GM21528 (cell line): Measurements from ENCODE around the gene CDK14.

Experiments used
- ATAC-seq: cut with Tn5 transposase; IDR thresholded peaks from one replicate; pipeline ENCODE4 v1.9.1; 2021; ENCODE audit warnings: mild to moderate bottlenecking, moderate library complexity; ENCODE audit not compliant: unreplicated experiment, low FRiP score

CDK14 gene

GRCh38 chr7:90977056-90977455, 380.9 kb downstream of the CDK14 start:
- no peak for ATAC-seq

GRCh38 chr7:90980545-90980944, 384.4 kb downstream of the CDK14 start:
- no peak for ATAC-seq

- no peak for ATAC-seq
Observed at GRCh38 chr7:90982228-90982627, 386.1 kb downstream of the CDK14 start.

DNA sequence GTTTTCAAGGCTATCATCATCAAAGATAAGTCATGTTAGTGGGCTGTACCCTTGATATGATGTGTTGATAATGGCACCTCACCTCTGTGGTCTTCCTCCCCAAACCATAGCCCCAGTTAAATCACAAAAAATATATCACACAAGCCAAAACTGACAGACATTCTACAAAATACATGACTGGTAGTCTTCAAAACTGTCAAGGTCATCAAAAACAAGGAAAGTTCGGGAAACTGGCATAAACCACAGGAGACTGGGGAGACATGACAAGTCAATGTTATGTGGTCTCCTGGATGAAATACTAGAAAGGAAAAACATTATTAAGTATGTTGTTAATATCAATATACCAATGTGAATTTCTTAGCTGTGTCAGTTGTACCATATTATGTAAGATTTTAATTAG, 388.6 kb downstream of the CDK14 start:
- ATAC-seq = no peak

- no peak for ATAC-seq
Observed at GRCh38 chr7:90988516-90988915, 392.4 kb downstream of the CDK14 start.

DNA sequence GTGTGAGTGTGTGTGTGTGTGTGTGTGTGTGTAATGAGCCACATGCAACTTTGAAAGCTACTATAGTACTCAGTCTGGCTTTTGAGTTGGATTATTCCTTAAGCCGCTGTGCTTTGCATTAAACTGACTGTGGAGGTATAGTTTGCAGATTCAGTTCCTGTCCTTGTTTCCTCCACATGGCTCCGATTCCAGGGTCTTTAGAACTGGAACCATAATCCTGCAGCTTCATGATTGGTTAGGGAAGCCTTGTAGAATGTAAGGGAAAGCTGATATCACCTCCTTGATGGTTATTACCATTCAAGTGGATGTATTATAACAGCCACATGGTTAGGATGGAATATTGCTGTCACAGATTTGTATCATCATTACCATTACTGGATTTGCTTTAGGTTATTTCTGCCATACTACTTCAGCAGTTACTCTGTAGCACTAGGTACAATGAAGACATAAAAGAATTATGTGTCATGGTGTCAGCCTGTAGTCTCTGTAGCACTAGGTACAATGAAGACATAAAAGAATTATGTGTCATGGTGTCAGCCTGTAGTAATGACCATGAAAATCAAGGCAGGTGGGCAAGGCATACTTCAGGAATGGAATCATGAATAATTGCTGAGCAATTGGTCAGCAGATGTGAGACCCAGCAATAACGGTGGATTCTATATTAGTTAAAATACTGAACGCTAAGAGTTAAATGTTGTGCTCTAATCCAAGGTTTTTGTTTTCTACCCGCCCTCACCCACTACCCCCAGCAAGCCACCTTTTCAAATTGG, 393.1 kb downstream of the CDK14 start:
- no peak for ATAC-seq

- no peak for ATAC-seq
Observed at GRCh38 chr7:90994121-90994520, 398.0 kb downstream of the CDK14 start.

- ATAC-seq = no peak
Observed at GRCh38 chr7:90994601-90995000, 398.5 kb downstream of the CDK14 start.

GRCh38 chr7:90995996-90996395, 399.9 kb downstream of the CDK14 start:
- ATAC-seq = no peak

GRCh38 chr7:90999989-91000979, 404.2 kb downstream of the CDK14 start:
- ATAC-seq = no peak

GRCh38 chr7:91005024-91005423, 408.9 kb downstream of the CDK14 start:
- ATAC-seq = no peak

DNA sequence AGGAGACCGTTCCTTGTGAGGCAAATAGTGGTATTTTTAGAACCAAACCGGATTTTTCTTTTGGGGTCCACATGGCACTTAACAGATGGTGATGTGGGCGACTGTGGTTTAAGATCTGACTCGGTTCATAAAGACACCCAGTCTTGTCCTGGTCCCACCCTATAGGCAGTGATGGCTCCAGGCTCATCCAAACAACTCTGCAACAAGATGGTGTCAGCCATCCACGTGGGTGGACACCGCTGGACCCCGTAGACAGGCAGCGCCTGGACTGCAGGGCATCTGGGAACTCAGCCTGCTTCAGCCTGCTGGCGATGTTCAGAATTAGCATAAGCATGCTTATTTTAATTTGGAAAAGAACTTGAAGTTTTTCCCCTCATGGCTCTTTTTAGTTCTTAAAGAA, 409.7 kb downstream of the CDK14 start:
- ATAC-seq = no peak

DNA sequence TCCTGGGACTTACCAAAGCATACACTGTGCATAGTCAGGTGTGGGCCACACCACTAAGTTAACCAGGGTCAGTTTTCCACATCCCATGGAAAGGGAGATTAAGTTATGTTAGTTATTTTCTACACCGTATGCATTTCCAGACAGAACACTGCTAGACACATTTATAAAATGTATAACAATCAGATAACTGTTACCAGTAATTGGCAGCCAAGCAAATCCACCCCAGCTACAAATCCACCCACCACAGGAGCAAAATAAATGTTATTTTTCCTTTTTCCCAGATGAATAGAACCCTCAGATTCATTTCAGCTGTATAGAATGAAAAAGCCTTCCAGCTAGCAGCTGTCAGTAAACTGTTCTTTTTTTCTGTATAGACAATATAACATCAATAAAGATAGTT, 411.2 kb downstream of the CDK14 start:
- no peak for ATAC-seq

GRCh38 chr7:91013078-91013477, 417.0 kb downstream of the CDK14 start:
- no peak for ATAC-seq

GRCh38 chr7:91019686-91020385, 423.7 kb downstream of the CDK14 start:
- no peak for ATAC-seq

DNA sequence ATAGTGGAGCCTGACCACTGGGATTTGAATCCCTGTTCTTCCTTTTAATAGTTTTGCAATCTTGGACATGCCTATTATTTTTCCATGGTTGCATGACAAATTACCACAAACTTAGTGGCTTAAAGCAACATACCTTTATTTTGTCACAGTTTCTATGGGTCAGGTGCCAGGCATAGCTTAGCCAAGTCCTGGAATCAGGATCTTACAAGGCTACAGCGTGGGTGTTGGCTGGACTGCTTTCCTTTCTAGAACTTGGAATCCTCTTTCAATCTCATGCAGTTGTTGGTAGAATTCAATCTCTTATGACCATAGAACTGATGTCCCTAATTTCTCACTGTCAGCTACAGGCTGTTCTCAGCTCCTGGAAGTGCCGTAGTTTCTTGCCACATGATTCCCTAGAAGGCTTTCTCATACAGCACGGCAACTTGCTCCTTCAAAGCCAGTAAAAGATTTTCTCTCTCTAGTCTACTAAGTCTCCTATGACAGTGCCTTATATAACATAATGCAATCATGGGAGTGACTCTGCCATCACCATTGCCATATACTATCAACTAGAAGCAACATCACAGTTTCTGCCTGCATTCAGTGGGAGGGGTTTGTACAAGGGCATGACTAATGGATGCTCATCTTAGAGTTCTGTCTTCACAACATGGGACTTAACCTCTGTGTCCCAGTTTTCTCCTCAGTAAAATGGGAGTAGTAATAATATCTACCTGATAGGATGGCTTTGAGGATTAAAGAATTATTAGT, 424.7 kb downstream of the CDK14 start:
- ATAC-seq = no peak

DNA sequence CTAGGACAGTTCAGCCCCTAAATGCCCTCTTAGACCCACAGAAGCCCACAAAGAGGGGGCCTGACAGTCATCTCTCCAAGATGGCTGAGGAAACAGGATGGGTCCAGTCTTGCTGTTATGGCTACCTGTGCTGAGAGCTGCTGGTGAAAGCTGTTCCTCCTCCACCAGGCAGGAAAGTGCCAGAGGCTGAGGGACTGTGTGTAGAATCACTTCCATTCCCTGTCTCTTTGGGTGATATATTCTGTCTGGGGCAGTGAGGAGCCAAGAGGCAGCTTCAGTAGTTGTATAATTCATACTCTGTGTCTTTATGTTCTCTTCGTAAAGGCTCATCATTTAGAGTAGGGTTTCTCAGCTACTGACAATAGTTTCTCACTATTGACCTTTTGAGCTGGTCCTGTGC, 425.8 kb downstream of the CDK14 start:
- ATAC-seq = no peak

- ATAC-seq = no peak
Observed at GRCh38 chr7:91025906-91026390, 429.8 kb downstream of the CDK14 start.

GRCh38 chr7:91029688-91030087, 433.6 kb downstream of the CDK14 start:
- ATAC-seq = no peak
